GM19239 (cell line): ENCODE data around the gene ARIH1.
"Not testable (repeated sequence)": the region's sequence is repeated elsewhere in the genome, so short reads cannot be mapped to it uniquely, and the experiment has no call there.

Experiments used
- DNase-seq: peaks from one replicate; pipeline ENCODE4 v3.0.0; 2011; ENCODE audit warnings: low spot score; ENCODE audit not compliant: insufficient read length
- FAIRE-seq: peaks from 2 replicates; lab custom pipeline; 2011; peaks lifted over from hg19 to GRCh38; lab: Jason Lieb, UNC

ARIH1 gene

GRCh38 chr15:72473614-72474465, at the start of gene ARIH1:
Gene ARIH1 (plus strand): TSS chr15:72474330. CDS start chr15:72474640, 310 bp downstream.
- peak; percentile 95 for FAIRE-seq
- peak; percentile 76 for DNase-seq

GRCh38 chr15:72426753-72427152, 47.4 kb upstream of the ARIH1 start:
- no peak for FAIRE-seq
- DNase-seq = no peak

DNA sequence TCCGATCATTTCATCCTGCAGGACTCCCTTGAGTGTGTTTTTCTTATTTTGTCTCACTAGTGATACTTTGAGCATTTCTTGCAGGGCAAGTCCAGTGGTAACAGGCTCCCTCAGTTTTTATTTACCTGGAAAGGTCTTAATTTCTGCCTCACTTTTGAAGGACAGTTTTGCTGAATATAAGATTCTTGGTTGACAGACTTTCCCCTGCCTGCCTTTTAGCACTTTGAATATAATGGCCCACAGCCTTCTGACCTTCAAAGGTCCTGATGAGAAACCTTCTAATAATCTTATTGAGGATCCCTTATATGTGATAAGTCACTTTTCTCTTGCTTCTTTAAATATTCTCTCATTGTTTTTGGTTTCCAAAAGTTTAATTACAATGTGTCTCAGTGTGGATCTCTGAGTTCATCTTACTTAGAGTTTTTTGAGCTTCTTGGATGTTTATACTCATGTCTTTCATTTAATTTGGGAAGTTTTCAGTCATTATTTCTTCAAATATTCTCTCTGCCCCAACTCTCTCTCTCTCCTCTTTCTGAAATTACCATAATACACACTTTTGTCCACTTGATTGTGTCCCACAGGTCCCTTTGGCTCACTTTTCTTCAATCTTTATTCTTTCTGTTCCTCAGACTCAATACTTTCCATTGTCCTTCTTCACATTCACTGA, 36.3 kb upstream of the ARIH1 start:
- FAIRE-seq = no peak
- DNase-seq = no peak

- DNase-seq, FAIRE-seq: not testable (repeated sequence)
These were observed 31.3 kb upstream of the ARIH1 start for GRCh38 chr15:72442848-72443247.

- FAIRE-seq (no peak), DNase-seq (no peak)
These were observed 28.7 kb upstream of the ARIH1 start for GRCh38 chr15:72445426-72445825.

DNA sequence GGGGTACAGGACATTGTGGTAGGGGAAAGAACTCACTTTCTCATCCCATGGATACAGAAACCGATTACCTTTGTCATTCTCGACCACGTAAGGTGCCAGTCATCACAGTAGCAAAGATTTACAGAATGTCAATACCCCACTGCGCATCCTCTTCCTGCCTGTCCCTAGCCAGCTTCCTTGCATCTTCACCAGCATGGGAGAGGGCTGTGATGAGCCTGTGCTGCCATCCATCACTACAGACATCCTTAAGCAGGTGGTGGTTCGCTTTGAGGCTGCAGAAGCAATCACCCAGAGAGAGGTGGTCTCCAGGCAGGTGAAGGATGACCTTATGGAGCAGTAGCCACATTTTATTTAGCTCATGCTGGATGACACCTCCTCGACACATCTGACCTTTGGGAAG, 23.3 kb upstream of the ARIH1 start:
- no peak for DNase-seq
- FAIRE-seq = no peak

- FAIRE-seq (no peak), DNase-seq (no peak)
These were observed 22.9 kb upstream of the ARIH1 start for GRCh38 chr15:72451224-72451623.

DNA sequence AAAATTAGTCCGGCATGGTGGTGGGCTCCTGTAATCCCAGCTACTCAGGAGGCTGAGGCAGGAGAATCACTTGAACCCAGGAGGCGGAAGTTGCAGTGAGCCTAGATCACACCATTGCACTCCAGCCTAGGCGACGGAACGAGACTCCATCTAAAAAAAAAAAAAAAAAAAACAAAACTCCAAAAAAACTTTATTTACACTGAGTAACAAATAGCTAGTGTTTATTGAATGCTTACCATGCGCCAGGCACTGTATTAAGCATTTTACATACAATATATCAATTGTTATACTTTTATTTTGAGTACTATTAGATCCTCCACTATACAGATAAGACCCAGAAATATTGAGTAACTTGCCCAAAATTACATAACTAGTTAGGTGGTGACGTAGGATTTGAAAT, 17.4 kb upstream of the ARIH1 start:
- FAIRE-seq (no peak), DNase-seq (no peak)

DNA sequence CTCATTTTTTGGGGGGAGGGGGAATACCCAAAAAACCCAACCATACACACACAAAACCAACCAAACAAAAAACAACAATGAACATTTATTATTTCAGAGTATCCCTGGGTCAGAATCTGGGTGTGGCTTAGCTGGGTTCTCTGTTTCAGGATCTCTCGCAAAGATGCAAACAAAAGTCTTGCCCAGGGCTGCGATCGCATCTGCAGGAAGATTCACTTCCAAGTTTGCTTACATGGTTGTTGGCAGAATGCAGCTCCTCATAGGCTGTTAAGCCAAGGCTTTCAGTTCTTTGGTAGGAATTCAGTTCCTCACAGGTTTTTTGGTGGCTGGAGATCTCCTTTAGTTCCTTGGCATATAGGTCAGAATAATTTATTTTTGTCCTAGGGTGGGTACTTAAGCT, 13.7 kb upstream of the ARIH1 start:
- DNase-seq (no peak), FAIRE-seq (peak; percentile 14)

- no peak for DNase-seq
- FAIRE-seq = no peak
These were observed 10.4 kb upstream of the ARIH1 start for GRCh38 chr15:72463702-72464101.

DNA sequence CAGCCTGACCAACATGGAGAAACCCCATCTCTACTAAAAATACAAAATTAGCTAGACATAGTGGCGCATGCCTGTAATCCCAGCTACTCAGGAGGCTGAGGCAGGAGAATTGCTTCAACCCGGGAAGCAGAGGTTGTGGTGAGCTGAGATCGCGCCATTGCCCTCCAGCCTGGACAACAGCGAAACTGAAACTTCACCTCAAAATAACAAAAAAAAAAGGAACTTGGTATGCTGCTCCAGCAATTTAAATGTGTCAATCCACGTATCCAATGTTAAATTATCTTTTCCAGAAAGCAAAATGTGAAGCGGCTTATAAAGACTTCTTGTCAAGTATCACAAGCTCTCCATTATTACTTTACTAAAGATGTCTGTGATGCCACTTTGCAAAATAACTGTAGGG, 9.9 kb upstream of the ARIH1 start:
- FAIRE-seq = no peak

DNA sequence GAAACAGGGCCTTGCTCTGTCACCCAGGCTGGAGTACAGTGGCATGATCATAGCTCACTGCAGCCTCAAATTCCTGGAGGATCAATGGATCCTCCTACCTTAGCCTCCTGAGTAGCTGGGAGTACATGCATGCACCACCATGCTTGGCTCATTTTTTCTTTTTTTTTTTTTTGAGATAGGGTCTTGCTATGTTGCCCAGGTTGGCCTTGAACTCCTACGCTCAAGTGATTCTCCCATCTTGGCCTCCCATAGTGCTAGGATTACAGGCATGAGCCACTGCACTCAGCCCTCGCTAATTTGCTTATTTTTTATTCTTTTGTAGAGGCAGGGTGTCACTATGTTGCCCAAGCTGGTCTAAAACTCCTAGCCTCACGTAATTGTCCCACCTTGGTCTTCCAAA, 6.0 kb upstream of the ARIH1 start:
- FAIRE-seq = no peak

More for the DNA sequence above, 9.9 kb upstream of the ARIH1 start:
- DNase-seq = no peak

GRCh38 chr15:72472992-72473610, 1.0 kb upstream of the ARIH1 start:
- DNase-seq (no peak), FAIRE-seq (no peak)

More for the DNA sequence above, 6.0 kb upstream of the ARIH1 start:
- DNase-seq = no peak

DNA sequence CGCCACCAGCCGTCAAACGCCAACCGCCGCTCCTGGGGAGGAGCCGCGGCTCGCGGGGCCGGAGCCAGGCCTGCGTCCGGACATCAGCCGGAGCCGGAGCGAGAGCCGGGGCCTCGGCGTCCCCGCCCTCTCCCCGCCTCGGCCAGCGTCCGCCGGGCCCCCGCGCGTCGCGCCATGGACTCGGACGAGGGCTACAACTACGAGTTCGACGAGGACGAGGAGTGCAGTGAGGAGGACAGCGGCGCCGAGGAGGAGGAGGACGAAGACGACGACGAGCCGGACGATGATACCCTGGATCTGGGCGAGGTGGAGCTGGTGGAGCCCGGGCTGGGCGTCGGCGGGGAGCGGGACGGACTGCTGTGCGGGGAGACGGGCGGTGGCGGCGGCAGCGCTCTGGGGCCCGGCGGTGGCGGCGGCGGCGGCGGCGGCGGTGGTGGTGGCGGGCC, 359 bp downstream of the ARIH1 start:
- FAIRE-seq (no peak), DNase-seq (no peak)

DNA sequence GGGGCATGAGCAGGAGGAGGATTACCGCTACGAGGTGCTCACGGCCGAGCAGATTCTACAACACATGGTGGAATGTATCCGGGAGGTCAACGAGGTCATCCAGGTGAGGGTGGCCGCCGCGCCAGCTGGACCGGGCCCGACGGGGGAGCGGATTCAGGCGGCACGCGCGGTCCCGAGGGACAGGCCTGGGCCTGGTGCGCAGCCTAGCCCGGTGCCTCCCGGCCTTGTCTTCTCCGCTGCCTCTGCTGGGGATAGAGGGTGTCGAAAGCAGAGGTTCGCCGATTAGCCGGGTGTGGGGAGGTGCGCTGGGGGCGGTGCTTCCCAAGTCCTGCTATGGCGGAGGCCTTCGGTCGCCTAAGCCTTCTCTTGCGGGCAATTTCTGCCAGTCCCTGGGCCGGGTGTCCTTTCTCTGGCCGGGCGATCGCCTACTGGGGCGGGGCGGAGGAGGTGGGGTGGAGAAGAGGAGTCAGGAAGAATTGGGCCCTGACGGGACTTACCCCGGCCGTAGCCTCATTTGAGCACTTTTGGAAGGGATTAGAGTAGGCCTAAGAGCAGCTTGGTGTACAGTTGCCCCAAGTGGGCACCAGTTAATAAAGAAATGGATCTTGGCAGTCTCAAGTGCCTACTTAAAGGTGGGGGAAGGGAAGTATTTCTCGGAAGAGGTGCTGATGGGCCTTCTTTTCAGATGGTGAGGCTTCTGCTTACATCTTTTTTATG, 940 bp downstream of the ARIH1 start:
- FAIRE-seq = peak; percentile 23
- DNase-seq = peak; percentile 53

GRCh38 chr15:72475674-72476073, 1.5 kb downstream of the ARIH1 start:
- DNase-seq (no peak), FAIRE-seq (no peak)

- FAIRE-seq, DNase-seq: not testable (repeated sequence)
These were observed 2.2 kb downstream of the ARIH1 start for GRCh38 chr15:72476330-72476729.

DNA sequence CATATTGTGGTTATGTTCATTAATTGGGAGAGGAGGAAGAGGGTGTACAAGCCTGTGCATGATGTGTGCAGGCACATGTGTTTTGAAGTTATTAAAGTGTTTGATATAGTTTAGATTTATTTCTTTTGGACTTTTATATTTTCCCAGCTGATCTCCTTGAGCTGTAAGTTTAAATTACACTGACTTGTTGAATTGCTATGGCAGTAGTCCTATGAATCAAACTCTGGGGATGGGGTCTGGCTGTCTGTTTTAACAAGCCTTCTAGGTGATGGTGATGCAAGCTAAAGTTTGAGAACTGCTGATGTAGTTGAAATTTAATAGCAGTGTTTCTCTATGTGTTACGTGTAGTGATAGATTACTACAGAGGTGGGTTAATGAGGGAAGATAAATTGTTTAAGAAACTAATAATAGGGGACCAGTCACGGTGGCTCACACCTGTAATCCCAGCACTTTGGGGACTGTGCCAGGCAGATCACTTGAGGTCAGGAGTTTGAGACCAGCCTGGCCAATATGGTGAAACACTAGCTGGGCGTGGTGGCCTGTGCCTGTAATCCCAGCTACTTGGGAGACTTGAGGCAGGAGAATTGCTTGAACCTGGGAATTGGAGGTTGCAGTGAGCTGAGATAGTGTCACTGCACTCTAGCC, 7.0 kb downstream of the ARIH1 start:
- DNase-seq (no peak), FAIRE-seq (no peak)

GRCh38 chr15:72482275-72482674, 8.1 kb downstream of the ARIH1 start:
- FAIRE-seq (no peak), DNase-seq (no peak)

DNA sequence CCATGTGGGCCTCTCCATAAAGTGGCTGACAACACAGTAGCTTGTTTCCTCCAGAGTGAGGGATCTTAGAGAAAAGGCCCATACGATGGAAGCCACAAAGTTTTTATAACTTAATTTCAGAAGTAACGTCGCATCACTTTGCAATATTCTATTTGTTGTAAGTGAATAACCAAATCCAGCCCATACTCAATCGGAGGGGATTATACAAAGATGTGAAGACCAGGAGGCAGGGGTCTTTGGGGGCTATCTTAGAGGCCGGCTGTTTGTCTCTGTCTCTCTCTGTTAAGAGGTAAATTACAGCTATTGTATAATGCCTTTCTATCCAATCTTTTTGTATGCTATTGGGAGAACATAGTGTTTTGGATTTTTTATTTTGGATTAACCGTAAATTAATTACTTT, 9.1 kb downstream of the ARIH1 start:
- DNase-seq (no peak), FAIRE-seq (no peak)
